IPS-NIHi7 (cell line): ENCODE data around the gene PMM1.
"Not testable (repeated sequence)": the region's sequence is repeated elsewhere in the genome, so short reads cannot be mapped to it uniquely, and the experiment has no call there.

ENCODE experiments used
- DNase-seq: peaks from one replicate; pipeline ENCODE4 v3.0.0; 2012; ENCODE audit warnings: mixed read lengths; ENCODE audit errors: extremely low spot score

The PMM1 gene

GRCh38 chr22:41589391-41590241 is at the start of gene PMM1:
PMM1 (minus strand) TSS chr22:41589840; CDS start chr22:41589805, 35 bp downstream.
- peak; percentile 100 for DNase-seq

DNA sequence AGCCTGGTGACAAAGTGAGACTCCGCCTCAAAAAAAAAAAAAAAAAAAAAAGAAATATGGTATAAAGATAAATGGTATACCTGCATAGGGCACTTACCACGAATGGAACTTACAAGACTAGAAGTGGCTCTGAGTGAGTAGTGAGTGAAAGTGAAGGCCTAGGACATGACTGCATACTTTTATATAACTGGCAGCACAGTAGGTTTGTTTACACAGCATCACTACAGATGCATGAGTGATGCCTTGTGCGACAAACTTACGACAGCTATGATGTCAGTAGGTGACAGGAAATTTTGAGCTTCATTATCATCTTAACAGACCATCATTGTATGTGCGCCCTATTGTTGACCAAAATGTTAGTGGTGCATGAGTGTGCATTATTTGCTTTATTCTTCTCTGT is 49.1 kb upstream of the PMM1 start:
- no peak for DNase-seq

- no peak for DNase-seq
Observed at GRCh38 chr22:41638124-41638523, 48.5 kb upstream of the PMM1 start.

DNA sequence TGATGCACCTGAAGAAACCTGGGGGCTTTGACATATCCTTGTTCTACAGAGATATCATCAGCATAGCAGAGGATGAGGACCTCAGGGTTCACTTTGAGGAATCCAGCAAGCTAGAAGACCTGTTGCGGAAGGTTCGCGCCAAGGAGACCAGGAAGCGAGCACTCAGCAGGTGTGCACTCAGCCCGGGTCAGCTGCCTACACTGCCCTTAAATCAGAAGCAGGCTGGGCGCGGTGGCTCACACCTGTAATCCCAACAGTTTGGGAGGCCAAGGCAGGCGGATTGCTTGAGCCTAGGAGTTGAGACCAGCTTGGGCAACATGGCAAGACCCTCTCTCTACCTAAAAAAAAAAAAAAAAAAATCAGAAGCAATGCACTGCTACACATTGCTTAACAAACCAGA is 48.0 kb upstream of the PMM1 start:
- not testable (repeated sequence) for DNase-seq

- DNase-seq, result no peak
Observed at GRCh38 chr22:41636467-41636866, 46.8 kb upstream of the PMM1 start.

DNA sequence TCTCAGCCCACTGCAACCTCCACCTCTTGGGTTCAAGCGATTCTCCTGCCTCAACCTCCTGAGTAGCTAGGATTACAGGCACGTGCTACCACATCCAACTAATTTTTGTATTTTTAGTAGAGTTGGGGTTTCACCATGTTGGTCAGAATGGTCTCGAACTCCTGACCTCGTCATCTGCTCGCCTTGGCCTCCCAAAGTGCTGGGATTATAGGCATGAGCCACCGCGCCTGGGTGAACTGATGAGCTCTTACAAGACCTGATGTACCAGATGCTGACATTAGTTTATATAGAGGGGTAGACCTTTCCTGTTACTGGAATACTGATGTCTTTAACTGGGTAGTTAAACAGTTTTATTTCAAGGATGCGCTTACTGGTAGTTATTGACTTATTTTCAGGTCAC is 45.0 kb upstream of the PMM1 start:
- not testable (repeated sequence) for DNase-seq

DNA sequence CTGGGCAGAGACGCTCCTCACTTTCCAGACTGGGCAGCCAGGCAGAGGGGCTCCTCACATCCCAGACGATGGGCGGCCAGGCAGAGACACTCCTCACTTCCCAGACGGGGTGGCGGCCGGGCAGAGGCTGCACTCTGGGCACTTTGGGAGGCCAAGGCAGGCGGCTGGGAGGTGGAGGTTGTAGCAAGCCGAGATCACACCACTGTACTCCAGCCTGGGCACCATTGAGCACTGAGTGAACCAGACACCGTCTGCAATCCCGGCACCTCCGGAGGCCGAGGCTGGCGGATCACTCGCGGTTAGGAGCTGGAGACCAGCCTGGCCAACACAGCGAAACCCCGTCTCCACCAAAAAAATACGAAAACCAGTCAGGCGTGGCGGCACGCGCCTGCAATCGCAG is 42.0 kb upstream of the PMM1 start:
- not testable (repeated sequence) for DNase-seq

GRCh38 chr22:41631115-41631514 is 41.5 kb upstream of the PMM1 start:
- not testable (repeated sequence) for DNase-seq

DNA sequence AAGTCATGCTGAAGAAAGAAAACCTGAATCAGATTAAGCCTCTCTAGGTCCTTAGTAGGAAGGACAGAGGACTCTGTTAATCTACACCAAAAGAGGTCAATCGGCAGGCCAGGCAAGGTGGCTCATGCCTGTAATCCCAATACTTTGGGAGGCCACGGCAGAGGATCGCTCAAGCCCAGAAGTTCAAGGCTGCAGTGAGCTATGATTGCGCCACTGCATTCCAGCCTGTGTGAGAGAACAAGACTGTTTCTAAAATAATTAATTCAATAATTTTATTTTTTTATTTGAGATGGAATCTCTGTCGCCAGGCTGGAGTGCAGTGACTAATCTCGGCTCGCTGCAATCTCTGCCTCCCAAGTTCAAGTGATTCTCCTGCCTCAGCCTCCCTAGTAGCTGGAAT is 35.9 kb upstream of the PMM1 start:
- no peak for DNase-seq

GRCh38 chr22:41621911-41622179 is 32.2 kb upstream of the PMM1 start:
- no peak for DNase-seq

DNA sequence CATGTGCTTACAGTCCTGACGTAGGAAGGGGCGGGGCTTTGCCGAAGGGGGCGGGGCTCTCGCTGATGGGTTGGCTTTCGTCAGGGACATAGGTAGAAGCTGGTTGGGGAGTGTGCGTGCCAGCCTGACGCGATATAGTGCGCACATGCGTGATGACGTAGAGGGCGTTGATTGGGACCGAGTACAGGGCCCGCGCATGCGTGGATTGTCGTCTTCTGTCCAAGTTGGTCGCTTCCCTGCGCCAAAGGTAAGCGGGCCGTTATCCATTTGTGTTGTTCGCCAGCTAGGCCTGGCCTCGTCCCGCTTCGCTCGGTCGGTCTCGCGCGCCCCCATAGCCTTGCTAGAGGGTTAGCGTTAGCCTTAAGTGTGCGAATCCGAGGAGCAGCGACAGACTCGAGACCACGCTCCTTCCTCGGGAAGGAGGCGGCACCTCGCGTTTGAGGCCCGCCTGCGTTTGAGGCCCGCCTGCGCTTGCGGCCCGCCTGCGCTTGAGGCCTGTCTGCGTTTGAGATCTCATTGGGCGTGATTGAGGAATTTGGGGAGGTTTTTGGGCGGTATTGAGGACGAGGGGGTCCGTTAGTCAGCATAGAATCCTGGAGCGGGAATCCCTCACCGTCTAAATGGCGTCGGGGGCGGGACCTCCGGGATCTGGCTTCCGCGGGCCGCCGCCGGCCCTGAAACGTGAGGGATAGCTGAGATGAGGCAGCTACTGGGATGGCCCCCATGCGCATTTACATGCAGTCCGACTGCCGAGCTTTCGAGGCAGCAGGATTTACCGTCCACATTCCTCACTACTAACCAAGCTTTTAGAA is 31.7 kb upstream of the PMM1 start, which contains the start of gene XRCC6:
Gene XRCC6 (plus strand): TSS at position 197 of the 812 bp plus-strand sequence. CDS start 710 bp downstream, outside the sequence.
- peak; percentile 100 for DNase-seq

DNA sequence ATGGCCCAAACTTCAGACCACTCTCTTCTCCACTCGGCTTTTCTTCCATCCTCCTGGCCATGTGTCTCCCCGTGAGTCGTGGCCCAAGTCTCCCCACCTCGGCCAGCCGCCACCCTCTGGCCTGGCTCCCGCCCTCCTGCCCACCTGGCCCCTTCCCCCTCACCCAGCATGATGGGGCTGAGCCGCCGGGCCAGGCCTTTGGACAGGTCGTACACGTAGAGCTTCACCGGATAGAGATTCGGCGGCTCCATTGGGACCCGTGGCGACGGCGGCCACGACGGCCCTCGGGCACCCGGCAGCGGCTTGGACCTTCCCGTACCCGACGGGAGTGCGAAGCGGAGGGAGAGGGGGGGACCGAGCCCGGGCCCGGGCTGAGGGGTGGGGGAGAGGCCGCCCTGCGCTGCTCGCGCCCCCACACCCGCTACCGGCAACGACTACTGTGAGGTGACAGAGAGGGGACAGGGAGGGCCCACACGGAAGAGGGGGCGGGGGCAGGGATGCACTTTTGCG is 31.0 kb upstream of the PMM1 start, which contains the start of gene DESI1:
Gene DESI1 (minus strand): TSS at position 455 of the 510 bp plus-strand sequence. CDS start 204 bp downstream, at position 251.
- peak; percentile 67 for DNase-seq

GRCh38 chr22:41619979-41620588 is 30.4 kb upstream of the PMM1 start:
- peak; percentile 56 for DNase-seq

- no peak for DNase-seq
Observed at GRCh38 chr22:41613456-41613855, 23.8 kb upstream of the PMM1 start.

- no peak for DNase-seq
Observed at GRCh38 chr22:41612603-41613306, 23.1 kb upstream of the PMM1 start.

GRCh38 chr22:41608386-41608785 is 18.7 kb upstream of the PMM1 start:
- DNase-seq, result no peak

DNA sequence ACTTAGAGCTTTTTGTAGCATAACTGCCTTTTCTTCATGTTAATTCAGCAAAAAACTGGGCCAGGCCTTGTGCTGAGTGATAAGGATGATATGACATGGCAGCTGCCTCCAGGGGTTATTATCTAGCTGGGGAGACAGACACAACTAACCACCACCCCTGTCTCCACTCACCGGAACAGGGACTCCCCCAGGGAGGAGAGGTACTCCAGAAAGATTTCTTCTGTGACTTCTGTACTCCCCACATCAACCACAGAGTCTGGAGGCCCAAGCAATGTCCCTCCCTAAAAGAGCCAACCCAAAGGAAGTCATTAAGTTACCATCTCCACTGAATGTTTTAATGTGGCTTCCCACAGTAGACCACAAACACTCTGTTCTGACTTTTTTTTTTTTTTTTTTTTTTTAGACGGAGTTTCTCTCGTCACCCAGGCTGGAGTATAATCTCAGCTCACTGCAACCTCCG is 14.3 kb upstream of the PMM1 start:
- no peak for DNase-seq

DNA sequence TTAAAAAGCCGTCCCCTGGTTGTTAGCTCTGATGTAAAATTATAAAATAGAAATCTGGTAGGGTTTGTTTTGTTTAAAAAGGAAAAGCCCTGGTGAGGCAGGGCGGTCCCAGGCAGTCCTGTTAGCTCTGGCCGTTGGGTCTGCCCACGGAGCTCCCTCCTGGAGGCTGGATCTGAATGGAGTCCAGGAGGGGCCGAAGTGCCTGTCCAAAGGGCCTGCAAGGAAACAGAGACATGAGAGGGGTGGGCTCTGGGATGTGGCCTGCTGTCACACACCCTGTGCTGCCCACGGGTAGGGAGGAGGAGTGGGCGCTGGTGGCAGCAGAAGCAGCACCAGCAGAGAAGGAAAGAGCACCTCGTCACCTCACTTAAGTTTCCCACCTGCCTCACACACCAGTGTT is 11.3 kb upstream of the PMM1 start:
- no peak for DNase-seq

DNA sequence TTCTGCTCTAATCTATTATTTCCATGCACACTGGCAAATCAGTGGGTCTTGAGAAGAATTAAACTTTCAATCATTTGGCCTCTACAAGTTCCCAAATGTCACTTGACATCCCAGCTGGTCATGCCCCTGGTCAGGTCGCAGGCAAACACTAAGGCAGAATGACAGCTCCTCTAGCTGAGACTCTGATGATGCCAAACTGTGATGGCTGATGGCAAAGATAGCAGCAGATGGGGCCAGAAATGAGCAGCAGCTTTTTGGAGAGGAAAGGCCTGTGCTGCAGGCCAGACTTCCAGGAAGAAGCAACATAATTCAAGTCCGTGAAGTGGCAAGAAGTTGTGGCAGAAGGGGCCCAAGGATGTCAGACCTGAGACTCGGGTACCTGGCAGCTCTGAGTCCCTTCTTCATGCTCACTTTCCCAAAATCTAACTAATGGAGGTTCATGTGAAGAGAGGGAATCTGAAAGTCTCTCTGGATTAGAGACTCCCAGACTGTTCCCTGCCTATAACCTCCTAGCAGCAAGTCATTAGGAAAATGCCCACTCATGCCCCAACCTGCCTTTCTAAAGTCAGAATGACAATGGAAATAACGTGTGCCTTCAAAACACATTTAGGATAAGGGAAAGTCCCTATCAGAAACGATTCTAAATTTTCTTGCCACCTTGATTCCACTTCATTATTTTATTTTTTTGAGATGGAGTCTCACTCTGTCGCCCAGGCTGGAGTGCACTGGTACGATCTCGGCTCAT is 9.4 kb upstream of the PMM1 start:
- no peak for DNase-seq

DNA sequence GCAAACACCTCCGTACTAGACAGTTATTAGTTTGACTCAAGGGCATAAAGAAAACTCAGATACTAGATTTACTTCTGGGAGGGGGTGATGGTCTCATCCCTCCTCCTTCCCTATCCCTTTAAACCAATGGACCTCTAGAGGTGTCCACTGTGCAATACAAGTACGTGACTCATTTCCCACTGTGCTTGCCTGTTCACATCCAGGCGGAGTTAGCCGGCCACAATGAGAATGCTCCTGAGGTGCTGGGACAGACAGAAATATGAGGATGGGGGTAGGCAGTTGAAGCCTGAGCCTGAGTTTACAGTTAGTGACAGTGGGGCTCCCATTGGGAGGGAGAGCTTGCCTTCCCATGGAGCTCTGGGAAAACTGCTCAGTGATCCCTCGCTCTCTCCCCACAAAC is 8.4 kb upstream of the PMM1 start:
- no peak for DNase-seq

DNA sequence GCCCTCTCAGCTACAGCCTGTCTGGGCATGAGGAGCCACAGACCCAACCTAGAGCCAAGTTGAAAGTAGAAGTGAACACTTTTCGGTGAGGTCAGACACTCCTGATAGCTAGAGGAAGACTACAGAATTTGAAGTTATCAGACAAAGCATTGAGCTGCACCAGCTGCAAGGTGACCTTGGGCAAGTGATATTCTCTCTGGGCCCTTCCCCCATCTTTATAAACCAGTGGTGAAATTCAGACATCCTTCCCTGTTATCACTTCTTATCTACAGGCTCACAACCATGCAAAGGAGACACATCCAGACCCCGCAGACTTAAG is 8.0 kb upstream of the PMM1 start:
- no peak for DNase-seq
